Astrocyte of the spinal cord (primary cell): ENCODE data around the gene RERE.

Experiments
- DNase-seq: peaks from one replicate; pipeline ENCODE4 v3.0.0; 2011; ENCODE audit warnings: low read depth, low spot score
- H3K4me3 ChIP-seq: 2 replicates; pipeline ENCODE4 v1.5.1; 2011; ENCODE audit warnings: low read depth, mild to moderate bottlenecking, low read length, moderate library complexity
- in situ Hi-C: cut with HindIII; loops from 2 replicates; pipeline ENCODE4 v1.10.0; 2017; ENCODE audit warnings: low sequenced_read_pairs
- TF ChIP-seq, protein P1 (sequence below): IDR thresholded peaks from 2 replicates; pipeline ENCODE4 v1.5.1; 2012; ENCODE audit warnings: low read depth, mild to moderate bottlenecking, low read length, inconsistent platforms

Gene RERE

GRCh38 chr1:8465692-8466091 lies 351.7 kb downstream of the RERE start:
- TF ChIP-seq, protein P1, sequence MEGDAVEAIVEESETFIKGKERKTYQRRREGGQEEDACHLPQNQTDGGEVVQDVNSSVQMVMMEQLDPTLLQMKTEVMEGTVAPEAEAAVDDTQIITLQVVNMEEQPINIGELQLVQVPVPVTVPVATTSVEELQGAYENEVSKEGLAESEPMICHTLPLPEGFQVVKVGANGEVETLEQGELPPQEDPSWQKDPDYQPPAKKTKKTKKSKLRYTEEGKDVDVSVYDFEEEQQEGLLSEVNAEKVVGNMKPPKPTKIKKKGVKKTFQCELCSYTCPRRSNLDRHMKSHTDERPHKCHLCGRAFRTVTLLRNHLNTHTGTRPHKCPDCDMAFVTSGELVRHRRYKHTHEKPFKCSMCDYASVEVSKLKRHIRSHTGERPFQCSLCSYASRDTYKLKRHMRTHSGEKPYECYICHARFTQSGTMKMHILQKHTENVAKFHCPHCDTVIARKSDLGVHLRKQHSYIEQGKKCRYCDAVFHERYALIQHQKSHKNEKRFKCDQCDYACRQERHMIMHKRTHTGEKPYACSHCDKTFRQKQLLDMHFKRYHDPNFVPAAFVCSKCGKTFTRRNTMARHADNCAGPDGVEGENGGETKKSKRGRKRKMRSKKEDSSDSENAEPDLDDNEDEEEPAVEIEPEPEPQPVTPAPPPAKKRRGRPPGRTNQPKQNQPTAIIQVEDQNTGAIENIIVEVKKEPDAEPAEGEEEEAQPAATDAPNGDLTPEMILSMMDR, result no peak
- no peak for DNase-seq
- in situ Hi-C loops, result no loop called here
- H3K4me3 ChIP-seq, result no peak overlapping the region

- in situ Hi-C loops, result no loop called here
- peak; percentile 29 for DNase-seq
- TF ChIP-seq, protein P1, result no peak
- no peak overlapping the region for H3K4me3 ChIP-seq
These were observed 352.4 kb downstream of the RERE start for GRCh38 chr1:8465013-8465412.

- TF ChIP-seq, protein P1, result no peak
- in situ Hi-C loops, result no loop called here
- DNase-seq, result no peak
- no peak overlapping the region for H3K4me3 ChIP-seq
These were observed 353.1 kb downstream of the RERE start for GRCh38 chr1:8464377-8464776.

DNA sequence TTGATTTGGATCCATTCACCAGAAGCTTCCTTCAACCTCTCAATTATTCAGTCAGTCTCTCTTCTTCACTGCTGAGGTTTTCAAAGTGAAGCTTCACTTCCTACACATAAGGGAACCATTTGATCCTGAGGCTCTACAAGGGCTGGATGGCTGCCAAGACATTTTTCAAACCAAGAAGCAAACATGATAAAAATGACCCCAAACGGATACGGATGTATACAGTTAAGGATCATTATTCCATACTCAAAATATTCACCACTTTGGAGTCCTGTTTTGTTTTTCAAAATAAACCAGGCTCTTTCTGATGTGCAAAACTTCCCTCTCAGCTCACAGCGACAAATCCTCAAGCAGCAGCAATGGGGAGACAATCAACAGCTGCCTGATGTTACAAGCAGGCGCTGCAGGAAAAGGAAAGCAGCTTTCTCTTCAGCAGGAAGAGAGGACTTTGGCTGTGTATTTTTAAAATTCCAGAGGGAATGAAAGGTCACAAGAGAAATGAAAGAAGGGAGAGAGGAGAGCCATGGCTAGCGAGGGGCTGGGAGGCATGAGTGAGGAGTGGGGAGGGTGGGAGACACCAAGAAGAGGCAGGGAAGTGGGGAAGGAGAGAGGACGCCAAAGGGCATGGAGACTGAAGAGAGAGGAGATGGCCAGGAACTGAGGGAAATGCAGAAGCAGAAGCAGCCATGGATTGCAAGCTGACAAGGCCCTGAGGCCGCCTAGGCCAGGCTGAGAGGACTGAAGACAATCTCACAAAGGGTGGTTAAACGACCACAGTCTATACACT lies 354.1 kb downstream of the RERE start:
- H3K4me3 ChIP-seq, result no peak overlapping the region
- TF ChIP-seq, protein P1, result no peak
- in situ Hi-C loops, result no loop called here
- peak; percentile 82 for DNase-seq

DNA sequence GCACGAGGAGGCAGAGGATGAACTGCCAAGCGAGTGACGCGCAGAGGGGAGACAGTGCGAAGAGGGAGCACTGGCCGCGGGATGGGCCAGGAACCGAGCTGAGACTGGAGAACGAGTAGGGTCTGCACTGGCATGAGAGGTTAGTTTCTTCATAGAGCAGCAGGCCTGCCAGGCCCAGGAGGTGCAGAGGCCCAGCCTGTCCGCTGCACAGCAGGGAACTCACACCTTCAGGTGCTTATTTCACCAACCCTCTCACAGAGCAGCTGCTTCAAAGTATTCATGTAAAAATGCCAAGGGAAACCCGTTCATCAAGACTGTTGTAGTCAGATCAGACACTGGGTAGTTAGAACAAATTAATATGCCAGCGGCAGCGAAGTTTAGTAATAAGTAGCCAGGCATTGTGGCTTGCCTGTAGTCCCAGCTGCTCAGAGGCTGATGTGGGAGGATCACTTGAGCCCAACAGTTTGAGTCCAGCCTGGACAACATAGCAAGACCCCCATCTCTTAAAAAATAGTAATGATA lies 355.0 kb downstream of the RERE start:
- in situ Hi-C loops, result no loop called here
- TF ChIP-seq, protein P1, result no peak
- no peak overlapping the region for H3K4me3 ChIP-seq
- DNase-seq, result no peak

- in situ Hi-C loops, result no loop called here
- H3K4me3 ChIP-seq, result no peak overlapping the region
- TF ChIP-seq, protein P1, result no peak
- no peak for DNase-seq
These were observed 355.9 kb downstream of the RERE start for GRCh38 chr1:8461351-8462110.
